Measurements from ENCODE around the gene TMEM107. TPM values are rescaled to one million over a fixed set of nuclear protein-coding genes. Genes with fewer than 3 reads are reported as not detected.

The TMEM107 gene
- total RNA-seq, 1 donor from 2014 or later: 24.6 TPM

DNA sequence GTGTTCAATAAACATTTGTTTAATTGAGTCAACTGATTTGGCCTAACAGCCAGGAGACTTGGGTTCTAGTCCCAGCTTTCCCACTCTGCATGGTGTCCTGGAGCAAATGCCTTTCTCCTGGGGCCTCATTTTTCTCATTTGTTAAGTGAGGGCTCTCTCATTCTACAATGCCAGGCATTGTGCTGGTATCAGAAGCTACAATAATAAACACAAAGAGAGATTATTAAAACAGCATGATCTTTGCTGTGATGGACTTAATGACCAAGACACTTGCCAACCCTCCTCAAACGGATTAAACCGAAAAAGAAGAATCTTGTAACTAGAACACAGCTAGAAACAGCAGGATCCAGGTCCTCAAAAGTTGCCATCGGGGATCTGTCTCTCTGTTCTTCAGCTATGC is 8.7 kb downstream of the TMEM107 start:
- DNase-seq (ENCODE audit: low spot score, unreplicated experiment): no peak
- Mint-ChIP-seq H3K27ac (peak overlapping the region; percentile 24), H3K4me1 (ENCODE audit: low read depth) (peaks cover 8% of the 10 kb centered on the region), H3K36me3 (ENCODE audit: insufficient read depth) (no peaks in the 10 kb centered on the region), H3K4me3 (ENCODE audit: low read depth) (no peak overlapping the region), H3K27me3 (no peaks in the 10 kb centered on the region), H3K9me3 (ENCODE audit: low read depth) (no peaks in the 10 kb centered on the region)
- TF ChIP-seq, protein P1, sequence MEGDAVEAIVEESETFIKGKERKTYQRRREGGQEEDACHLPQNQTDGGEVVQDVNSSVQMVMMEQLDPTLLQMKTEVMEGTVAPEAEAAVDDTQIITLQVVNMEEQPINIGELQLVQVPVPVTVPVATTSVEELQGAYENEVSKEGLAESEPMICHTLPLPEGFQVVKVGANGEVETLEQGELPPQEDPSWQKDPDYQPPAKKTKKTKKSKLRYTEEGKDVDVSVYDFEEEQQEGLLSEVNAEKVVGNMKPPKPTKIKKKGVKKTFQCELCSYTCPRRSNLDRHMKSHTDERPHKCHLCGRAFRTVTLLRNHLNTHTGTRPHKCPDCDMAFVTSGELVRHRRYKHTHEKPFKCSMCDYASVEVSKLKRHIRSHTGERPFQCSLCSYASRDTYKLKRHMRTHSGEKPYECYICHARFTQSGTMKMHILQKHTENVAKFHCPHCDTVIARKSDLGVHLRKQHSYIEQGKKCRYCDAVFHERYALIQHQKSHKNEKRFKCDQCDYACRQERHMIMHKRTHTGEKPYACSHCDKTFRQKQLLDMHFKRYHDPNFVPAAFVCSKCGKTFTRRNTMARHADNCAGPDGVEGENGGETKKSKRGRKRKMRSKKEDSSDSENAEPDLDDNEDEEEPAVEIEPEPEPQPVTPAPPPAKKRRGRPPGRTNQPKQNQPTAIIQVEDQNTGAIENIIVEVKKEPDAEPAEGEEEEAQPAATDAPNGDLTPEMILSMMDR (IDR thresholded peaks at IDR 0.05; ENCODE audit: unreplicated experiment): no peak

DNA sequence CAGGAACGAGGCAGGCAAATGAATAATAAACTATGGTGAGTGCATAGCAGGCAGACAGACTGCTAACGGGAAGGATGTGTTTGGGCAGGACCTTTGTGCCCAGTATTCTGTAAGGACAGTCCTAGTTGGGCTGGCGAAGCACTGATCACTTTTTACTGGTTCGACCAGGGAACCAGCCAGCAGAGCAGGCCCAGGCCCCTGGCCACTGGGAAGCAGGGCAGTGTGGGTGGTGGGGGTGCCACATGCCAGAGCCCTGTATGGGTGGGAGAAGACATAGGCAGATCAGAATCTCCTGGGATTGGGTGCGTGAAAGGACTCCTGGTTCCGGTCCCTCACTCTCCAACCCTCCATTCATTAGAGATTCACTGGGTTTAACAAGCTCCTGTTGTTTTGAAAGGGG is 9.4 kb downstream of the TMEM107 start:
- H3K4me3 Mint-ChIP-seq (ENCODE audit: low read depth): no peak overlapping the region
- DNase-seq (ENCODE audit: low spot score, unreplicated experiment): no peak
- H3K9me3 Mint-ChIP-seq (ENCODE audit: low read depth): no peaks in the 10 kb centered on the region
- no peak overlapping the region for H3K27ac Mint-ChIP-seq
- no peaks in the 10 kb centered on the region for H3K36me3 Mint-ChIP-seq (ENCODE audit: insufficient read depth)
- TF ChIP-seq, protein P1 (IDR thresholded peaks at IDR 0.05; ENCODE audit: unreplicated experiment): no peak
- H3K4me1 Mint-ChIP-seq (ENCODE audit: low read depth): peaks cover 11% of the 10 kb centered on the region
- H3K27me3 Mint-ChIP-seq: no peaks in the 10 kb centered on the region

DNA sequence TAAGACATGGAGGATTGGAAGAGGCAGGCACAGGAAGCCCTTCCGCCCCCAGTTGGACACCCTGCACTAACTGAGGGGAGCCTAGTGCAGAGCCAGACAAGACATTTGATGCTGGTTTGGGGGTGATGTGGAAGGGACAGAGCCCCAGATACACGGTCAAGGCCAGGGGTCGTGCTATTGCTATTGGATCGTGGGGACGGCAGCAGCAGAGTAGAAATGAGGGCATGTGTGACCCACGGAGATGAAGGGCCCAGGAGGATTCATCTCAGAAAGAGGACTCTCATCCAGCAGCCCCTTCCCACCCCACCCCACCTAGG is 11.4 kb downstream of the TMEM107 start:
- Mint-ChIP-seq H3K4me3 (ENCODE audit: low read depth) (no peak overlapping the region), H3K27ac (no peak overlapping the region), H3K36me3 (ENCODE audit: insufficient read depth) (peaks cover 3% of the 10 kb centered on the region), H3K4me1 (ENCODE audit: low read depth) (peaks cover 20% of the 10 kb centered on the region), H3K27me3 (no peaks in the 10 kb centered on the region), H3K9me3 (ENCODE audit: low read depth) (no peaks in the 10 kb centered on the region)
- TF ChIP-seq, protein P1 (IDR thresholded peaks at IDR 0.05; ENCODE audit: unreplicated experiment): no peak
- DNase-seq (ENCODE audit: low spot score, unreplicated experiment): no peak

DNA sequence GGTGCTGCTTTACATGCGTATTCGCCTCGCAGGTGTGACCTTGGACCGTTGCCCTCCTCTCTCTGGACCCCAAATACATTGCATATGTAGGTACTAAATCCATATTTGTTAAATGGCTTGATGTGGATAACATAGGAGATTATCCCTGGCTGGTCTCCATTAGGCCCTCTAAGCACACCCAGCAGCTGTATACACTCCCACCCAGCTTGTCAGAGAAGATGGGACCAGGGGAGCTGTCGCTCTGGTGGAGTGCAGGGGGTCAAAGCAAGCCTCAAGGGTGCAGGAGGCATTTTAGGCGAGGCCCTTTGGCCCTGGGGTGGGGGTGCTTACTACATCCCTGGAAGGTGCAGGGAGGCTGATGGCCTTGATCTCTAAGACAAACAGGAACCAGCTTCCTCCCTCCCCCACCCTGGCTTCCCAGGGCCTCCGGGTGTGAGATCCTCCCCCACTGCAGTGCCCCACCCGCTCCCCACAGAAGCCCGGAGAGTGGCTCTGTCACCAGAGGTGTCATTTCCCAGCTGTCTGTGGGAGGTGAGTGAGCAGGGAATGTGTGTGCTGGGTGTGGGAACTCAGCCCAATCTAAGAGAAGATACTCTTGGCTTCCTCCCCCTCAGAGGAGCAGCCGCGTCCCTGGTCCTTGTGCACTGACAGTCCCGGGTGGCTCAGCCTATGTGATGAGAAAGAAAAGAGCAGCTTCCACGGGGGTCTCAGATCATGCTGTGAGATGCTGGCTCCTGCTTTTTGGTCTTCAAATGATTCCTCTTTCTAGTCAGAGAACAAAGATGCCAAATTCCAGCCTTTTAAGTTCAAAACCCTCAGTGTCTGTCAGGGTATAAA is 12.0 kb downstream of the TMEM107 start:
- no peak for DNase-seq (ENCODE audit: low spot score, unreplicated experiment)
- Mint-ChIP-seq H3K9me3 (ENCODE audit: low read depth) (no peaks in the 10 kb centered on the region), H3K36me3 (ENCODE audit: insufficient read depth) (peaks cover 3% of the 10 kb centered on the region), H3K27me3 (no peaks in the 10 kb centered on the region), H3K27ac (peak overlapping the region; percentile 98), H3K4me3 (ENCODE audit: low read depth) (peak overlapping the region; percentile 90), H3K4me1 (ENCODE audit: low read depth) (peaks cover 20% of the 10 kb centered on the region)
- TF ChIP-seq, protein P1 (IDR thresholded peaks at IDR 0.05; ENCODE audit: unreplicated experiment): no peak

DNA sequence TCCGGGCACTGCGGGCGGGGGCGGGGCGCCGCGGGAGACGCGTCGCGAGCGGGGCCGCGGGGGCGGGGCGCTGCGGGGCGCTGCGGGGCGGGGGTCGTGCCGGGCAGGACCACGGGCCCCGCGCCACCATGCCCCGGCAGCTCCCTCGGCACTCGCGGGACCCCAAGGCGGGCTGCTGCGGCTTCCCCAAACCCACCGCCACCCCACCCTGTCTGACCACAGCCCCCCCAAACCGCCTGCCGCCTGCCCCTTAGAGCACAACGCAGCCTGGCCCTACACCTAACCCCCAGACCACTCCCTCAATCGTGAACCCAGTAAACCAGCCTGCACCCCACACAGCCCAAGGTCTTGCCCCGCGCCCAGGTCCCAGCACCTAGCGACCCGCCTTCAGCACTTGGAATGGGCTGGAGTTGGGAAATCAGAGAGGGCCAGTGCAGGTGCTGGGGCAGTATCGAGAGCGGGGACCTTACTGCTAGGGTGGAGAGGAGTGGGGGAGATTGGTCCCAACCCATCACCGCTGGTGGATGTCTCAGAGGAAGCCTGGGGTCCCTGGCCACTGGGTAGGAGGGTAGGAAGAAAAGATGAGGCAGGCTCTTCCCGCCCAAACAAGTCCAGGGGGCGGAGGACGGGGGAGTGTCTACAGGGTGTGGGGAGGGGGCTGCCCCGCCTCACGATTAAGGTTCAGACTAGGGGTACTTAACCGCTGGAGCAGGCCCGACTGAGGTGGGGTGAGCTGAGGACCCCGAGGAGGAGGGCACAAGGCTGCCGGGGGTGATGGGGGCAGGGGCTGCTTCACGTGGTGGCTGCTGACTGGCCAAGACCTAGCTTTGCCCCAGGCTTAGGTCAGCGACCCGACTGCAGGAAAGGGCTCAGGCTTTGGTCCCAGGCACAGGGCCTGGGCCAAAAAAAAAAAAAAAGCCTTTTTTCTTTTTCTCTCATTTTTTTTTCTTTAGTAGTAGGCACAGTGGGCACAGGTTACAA is 12.9 kb downstream of the TMEM107 start:
- H3K9me3 Mint-ChIP-seq (ENCODE audit: low read depth): no peaks in the 10 kb centered on the region
- H3K36me3 Mint-ChIP-seq (ENCODE audit: insufficient read depth): peaks cover 9% of the 10 kb centered on the region
- H3K4me3 Mint-ChIP-seq (ENCODE audit: low read depth): peak overlapping the region; percentile 90
- no peak for DNase-seq (ENCODE audit: low spot score, unreplicated experiment)
- TF ChIP-seq, protein P1 (IDR thresholded peaks at IDR 0.05; ENCODE audit: unreplicated experiment): no peak
- peak overlapping the region; percentile 98 for H3K27ac Mint-ChIP-seq
- no peaks in the 10 kb centered on the region for H3K27me3 Mint-ChIP-seq
- H3K4me1 Mint-ChIP-seq (ENCODE audit: low read depth): peaks cover 20% of the 10 kb centered on the region

All from progenitor cell of endocrine pancreas (in vitro differentiated cells).